Stimulated activated naive CD4-positive, alpha-beta T cell treated with Interleukin-2 at 50 U/mL for 16 hours (primary cell): ENCODE results near the gene MAP3K4.
"Not testable (repeated sequence)": the region's sequence is repeated elsewhere in the genome, so short reads cannot be mapped to it uniquely, and the experiment has no call there.

Source experiments
- DNase-seq: peaks from one replicate; lab custom pipeline; 2025; lab: John Stamatoyannopoulos, UW

The MAP3K4 gene

GRCh38 chr6:161088676-161089328 lies 97.2 kb downstream of the MAP3K4 start:
- no peak for DNase-seq

- no peak for DNase-seq
These were observed 99.6 kb downstream of the MAP3K4 start for GRCh38 chr6:161091151-161091550.

- DNase-seq = no peak
These were observed 100.6 kb downstream of the MAP3K4 start for GRCh38 chr6:161091972-161092701.

GRCh38 chr6:161094955-161095354 lies 103.4 kb downstream of the MAP3K4 start:
- DNase-seq = no peak

GRCh38 chr6:161095916-161096315 lies 104.3 kb downstream of the MAP3K4 start:
- DNase-seq = no peak

GRCh38 chr6:161100072-161100471 lies 108.5 kb downstream of the MAP3K4 start:
- no peak for DNase-seq

- DNase-seq = no peak
These were observed 109.9 kb downstream of the MAP3K4 start for GRCh38 chr6:161101517-161101916.

GRCh38 chr6:161103475-161103874 lies 111.9 kb downstream of the MAP3K4 start:
- DNase-seq = no peak

GRCh38 chr6:161104966-161105365 lies 113.4 kb downstream of the MAP3K4 start:
- no peak for DNase-seq

- no peak for DNase-seq
These were observed 113.8 kb downstream of the MAP3K4 start for GRCh38 chr6:161105408-161105807.

GRCh38 chr6:161107779-161108730 lies 116.5 kb downstream of the MAP3K4 start:
- DNase-seq = no peak

GRCh38 chr6:161108916-161109315 lies 117.3 kb downstream of the MAP3K4 start:
- DNase-seq = no peak

- DNase-seq = no peak
These were observed 117.8 kb downstream of the MAP3K4 start for GRCh38 chr6:161109366-161109765.

GRCh38 chr6:161110028-161110779 lies 118.6 kb downstream of the MAP3K4 start:
- DNase-seq = no peak

GRCh38 chr6:161111261-161111660 lies 119.7 kb downstream of the MAP3K4 start:
- DNase-seq = no peak

- DNase-seq = no peak
These were observed 123.9 kb downstream of the MAP3K4 start for GRCh38 chr6:161115468-161115867.

GRCh38 chr6:161116554-161116953 lies 125.0 kb downstream of the MAP3K4 start:
- no peak for DNase-seq

GRCh38 chr6:161117308-161117707 lies 125.7 kb downstream of the MAP3K4 start:
- DNase-seq = no peak

GRCh38 chr6:161117942-161118341 lies 126.4 kb downstream of the MAP3K4 start:
- DNase-seq = no peak

- not testable (repeated sequence) for DNase-seq
These were observed 131.8 kb downstream of the MAP3K4 start for GRCh38 chr6:161123319-161123718.

GRCh38 chr6:161125591-161125990 lies 134.0 kb downstream of the MAP3K4 start:
- no peak for DNase-seq
